ENCODE data around the gene PLA1A. TPM values are rescaled to one million over a fixed set of nuclear protein-coding genes. Genes with fewer than 3 reads are reported as not detected.
"Not testable (repeated sequence)": the region's sequence is repeated elsewhere in the genome, so short reads cannot be mapped to it uniquely, and the experiment has no call there.

The PLA1A gene
- polyA plus RNA-seq, 1 donor from 2014 or later, result not detected

GRCh38 chr3:119665954-119666559 lies 68.4 kb downstream of the PLA1A start:
- Mint-ChIP-seq H3K4me1 (peaks cover 21 to 39% (median 28%) of the 10 kb centered on the region in 3 donors), H3K27me3 (no peaks in the 10 kb centered on the region), H3K9me3 (no peaks in the 10 kb centered on the region), H3K27ac (peak overlapping the region; percentile 28 to 65 (median 42)), H3K4me3 (peak overlapping the region in 1 of 4 donors; percentile 32), H3K36me3 (peaks cover 6% of the 10 kb centered on the region)

- Mint-ChIP-seq H3K27me3 (no peaks in the 10 kb centered on the region), H3K4me3 (no peak overlapping the region), H3K27ac (peak overlapping the region in 1 of 3 donors; percentile 27), H3K9me3 (no peaks in the 10 kb centered on the region), H3K36me3 (peaks cover 6% of the 10 kb centered on the region), H3K4me1 (peaks cover 11 to 18% (median 13%) of the 10 kb centered on the region in 3 donors)
These were observed 72.4 kb downstream of the PLA1A start for GRCh38 chr3:119669906-119670570.

GRCh38 chr3:119672776-119673175 lies 75.1 kb downstream of the PLA1A start:
- peaks cover 2% of the 10 kb centered on the region for H3K27me3 Mint-ChIP-seq
- peaks cover 22 to 24% (median 23%) of the 10 kb centered on the region in 3 donors for H3K4me1 Mint-ChIP-seq
- H3K27ac Mint-ChIP-seq, result peak overlapping the region in 1 of 3 donors; percentile 25
- H3K36me3 Mint-ChIP-seq, result peaks cover 2% of the 10 kb centered on the region
- peak overlapping the region in 1 of 4 donors; percentile 63 for H3K4me3 Mint-ChIP-seq
- H3K9me3 Mint-ChIP-seq, result no peaks in the 10 kb centered on the region

- H3K27me3 Mint-ChIP-seq, result peaks cover 2% of the 10 kb centered on the region
- peaks cover 22 to 24% (median 24%) of the 10 kb centered on the region in 3 donors for H3K4me1 Mint-ChIP-seq
- no peak overlapping the region for H3K27ac Mint-ChIP-seq
- no peak overlapping the region for H3K4me3 Mint-ChIP-seq
- H3K36me3 Mint-ChIP-seq, result peaks cover 2% of the 10 kb centered on the region
- no peaks in the 10 kb centered on the region for H3K9me3 Mint-ChIP-seq
These were observed 76.2 kb downstream of the PLA1A start for GRCh38 chr3:119673875-119674274.

GRCh38 chr3:119675188-119675874 lies 77.6 kb downstream of the PLA1A start:
- Mint-ChIP-seq H3K36me3 (peaks cover 2% of the 10 kb centered on the region), H3K4me3 (peak overlapping the region; percentile 72 to 97 (median 91)), H3K4me1 (peaks cover 22 to 24% (median 24%) of the 10 kb centered on the region in 3 donors), H3K9me3 (no peaks in the 10 kb centered on the region), H3K27me3 (peaks cover 2% of the 10 kb centered on the region), H3K27ac (peak overlapping the region in 2 of 3 donors; percentile 84 to 97)

GRCh38 chr3:119676020-119676419 lies 78.3 kb downstream of the PLA1A start:
- peaks cover 2% of the 10 kb centered on the region for H3K36me3 Mint-ChIP-seq
- peak overlapping the region; percentile 72 to 97 (median 91) for H3K4me3 Mint-ChIP-seq
- no peaks in the 10 kb centered on the region for H3K9me3 Mint-ChIP-seq
- peak overlapping the region; percentile 84 to 97 (median 86) for H3K27ac Mint-ChIP-seq
- H3K4me1 Mint-ChIP-seq, result peaks cover 22 to 24% (median 24%) of the 10 kb centered on the region in 3 donors
- H3K27me3 Mint-ChIP-seq, result peaks cover 2% of the 10 kb centered on the region

GRCh38 chr3:119676771-119677640 lies 79.3 kb downstream of the PLA1A start, which contains the start of gene COX17:
Gene COX17, minus strand, starts transcription at chr3:119677406. Its CDS starts 96 bp downstream, at chr3:119677310.
- Mint-ChIP-seq H3K9me3 (no peaks in the 10 kb centered on the region), H3K4me1 (peaks cover 22 to 24% (median 23%) of the 10 kb centered on the region in 3 donors), H3K4me3 (peak within 1 kb of the TSS; percentile 72 to 97 (median 91)), H3K27me3 (peaks cover 2% of the 10 kb centered on the region), H3K27ac (peak within 1 kb of the TSS; percentile 84 to 99 (median 97)), H3K36me3 (peaks cover 2% of the 10 kb centered on the region)

- no peaks in the 10 kb centered on the region for H3K9me3 Mint-ChIP-seq
- peaks cover 2% of the 10 kb centered on the region for H3K36me3 Mint-ChIP-seq
- peaks cover 2% of the 10 kb centered on the region for H3K27me3 Mint-ChIP-seq
- peaks cover 19 to 22% (median 22%) of the 10 kb centered on the region in 3 donors for H3K4me1 Mint-ChIP-seq
- peak overlapping the region; percentile 72 to 97 (median 91) for H3K4me3 Mint-ChIP-seq
- peak overlapping the region; percentile 84 to 99 (median 97) for H3K27ac Mint-ChIP-seq
These were observed 79.9 kb downstream of the PLA1A start for GRCh38 chr3:119677641-119677934.

- Mint-ChIP-seq H3K4me3 (peak overlapping the region in 1 of 4 donors; percentile 60), H3K27ac (peak overlapping the region in 1 of 3 donors; percentile 97), H3K4me1 (peaks cover 19 to 22% (median 22%) of the 10 kb centered on the region in 3 donors)
- not testable (repeated sequence) for H3K27me3 Mint-ChIP-seq, H3K36me3 Mint-ChIP-seq, H3K9me3 Mint-ChIP-seq
These were observed 80.5 kb downstream of the PLA1A start for GRCh38 chr3:119678209-119678608.

Other genes starting within 250 kb of the PLA1A start
- gene TMEM39A, start 134.3 kb upstream of the PLA1A start, polyA plus RNA-seq, result 20.9 TPM
- gene POGLUT1, start 128.9 kb upstream of the PLA1A start, polyA plus RNA-seq, result 27.2 TPM
- 89.0 TPM for gene TIMMDC1, start 99.3 kb upstream of the PLA1A start, polyA plus RNA-seq
- gene CD80, start 38.3 kb upstream of the PLA1A start, polyA plus RNA-seq, result 9.3 TPM
- 29.2 TPM for gene ADPRH, start 18.4 kb upstream of the PLA1A start, polyA plus RNA-seq
- 2.2 TPM for gene POPDC2, start 62.7 kb downstream of the PLA1A start, polyA plus RNA-seq
- 124 TPM for gene COX17, start 79.5 kb downstream of the PLA1A start, polyA plus RNA-seq
- gene CFAP91, start 105.1 kb downstream of the PLA1A start, polyA plus RNA-seq, result not detected
- gene NR1I2, start 184.2 kb downstream of the PLA1A start, polyA plus RNA-seq, result 0.58 TPM

All from IgD-negative memory B cell (primary cell).